Activated T-helper 17 cell treated with anti-CD3 and anti-CD28 coated beads, Interleukin-2, amount 50 U/mL, for 72 hours (primary cell): ENCODE data around the gene MED23. TPM values are rescaled to one million over a fixed set of nuclear protein-coding genes. Genes with fewer than 3 reads are reported as not detected.
"Not testable (repeated sequence)": the region's sequence is repeated elsewhere in the genome, so short reads cannot be mapped to it uniquely, and the experiment has no call there.

Source experiments
- ATAC-seq: fragments of 150-1000 bp; cut with Tn5 transposase; replicated peaks from 2 replicates; pipeline ENCODE4 v1.10.0; 2021; ENCODE audit warnings: mild to moderate bottlenecking, moderate library complexity
- H3K27ac Mint-ChIP-seq: one replicate; pipeline ENCODE4 v1.8.0; 2022; ENCODE audit warnings: mixed read lengths
- H3K27me3 Mint-ChIP-seq: one replicate; pipeline ENCODE4 v1.8.0; 2022; ENCODE audit warnings: mixed read lengths
- H3K36me3 Mint-ChIP-seq: one replicate; pipeline ENCODE4 v1.8.0; 2022; ENCODE audit warnings: low read depth, mild to moderate bottlenecking, mixed read lengths
- H3K4me1 Mint-ChIP-seq: one replicate; pipeline ENCODE4 v1.8.0; 2022; ENCODE audit warnings: mixed read lengths
- H3K4me3 Mint-ChIP-seq: one replicate; pipeline ENCODE4 v1.8.0; 2022; ENCODE audit warnings: mild to moderate bottlenecking, mixed read lengths
- H3K9me3 Mint-ChIP-seq: one replicate; pipeline ENCODE4 v1.8.0; 2022; ENCODE audit warnings: mixed read lengths
- total RNA-seq, 2 donors: library from RNA; stranded (reverse); gene quantifications; one replicate each; pipeline ENCODE4 v1.2.3, GENCODE V29; 2022

The MED23 gene
- total RNA-seq, 2 donors from 2014 or later: 24.1 to 24.2 TPM

DNA sequence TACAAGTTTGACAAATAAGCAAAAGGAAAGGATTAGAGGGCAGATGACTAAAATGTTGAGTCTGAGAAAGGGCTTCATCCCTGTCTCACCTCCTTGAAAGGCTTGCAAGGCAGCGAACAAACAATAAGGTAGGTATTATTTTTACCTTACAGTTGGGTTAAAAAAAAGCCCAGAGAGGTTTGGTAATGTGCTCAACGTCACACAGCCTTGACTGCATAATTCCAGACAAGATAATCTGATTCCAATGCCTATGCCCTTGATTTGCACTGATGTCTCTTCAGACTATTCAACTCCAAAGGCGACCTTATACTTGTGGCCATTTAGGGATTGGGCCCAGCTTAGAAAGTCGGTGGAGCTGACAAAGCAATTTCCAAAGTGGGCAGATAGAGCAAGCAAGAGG is 53.4 kb downstream of the MED23 start:
- Mint-ChIP-seq H3K36me3 (peaks cover 48% of the 10 kb centered on the region), H3K27me3 (no peaks in the 10 kb centered on the region), H3K27ac (no peak overlapping the region), H3K4me1 (no peaks in the 10 kb centered on the region), H3K9me3 (no peaks in the 10 kb centered on the region), H3K4me3 (no peak overlapping the region)
- no peak for ATAC-seq

DNA sequence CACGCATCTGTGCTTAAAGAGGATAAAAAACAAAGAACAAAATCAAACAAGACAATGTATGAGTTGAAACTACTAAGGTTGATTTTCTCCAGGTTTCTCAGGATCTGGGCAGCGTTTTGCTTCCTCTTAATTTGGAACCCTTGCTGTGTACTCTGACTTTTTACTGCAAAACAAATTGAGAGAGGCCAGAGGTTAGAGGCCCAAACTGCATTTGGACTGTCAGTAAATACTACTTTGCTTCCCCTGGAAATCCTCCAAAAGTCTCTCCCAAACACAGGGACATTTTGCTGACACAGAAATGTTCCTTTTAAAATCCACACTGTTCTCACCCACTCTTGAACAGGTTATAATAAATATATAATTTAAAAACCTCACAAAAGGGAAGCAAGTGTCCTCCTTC is 53.9 kb downstream of the MED23 start:
- H3K4me1 Mint-ChIP-seq: no peaks in the 10 kb centered on the region
- H3K4me3 Mint-ChIP-seq: no peak overlapping the region
- H3K9me3 Mint-ChIP-seq: no peaks in the 10 kb centered on the region
- peaks cover 43% of the 10 kb centered on the region for H3K36me3 Mint-ChIP-seq
- no peak overlapping the region for H3K27ac Mint-ChIP-seq
- no peaks in the 10 kb centered on the region for H3K27me3 Mint-ChIP-seq
- ATAC-seq: no peak

- ATAC-seq: no peak
- H3K36me3 Mint-ChIP-seq: peaks cover 32% of the 10 kb centered on the region
- H3K4me1 Mint-ChIP-seq: no peaks in the 10 kb centered on the region
- H3K4me3 Mint-ChIP-seq: no peak within 1 kb of the TSS
- H3K27ac Mint-ChIP-seq: no peak within 1 kb of the TSS
- no peaks in the 10 kb centered on the region for H3K9me3 Mint-ChIP-seq
- H3K27me3 Mint-ChIP-seq: no peaks in the 10 kb centered on the region
These were observed 55.2 kb downstream of the MED23 start, which contains the start of gene ARG1 for GRCh38 chr6:131572686-131573415. ARG1 (plus strand) TSS chr6:131573226; CDS start chr6:131573283, 57 bp downstream.

GRCh38 chr6:131568726-131569125 is 59.3 kb downstream of the MED23 start:
- peaks cover 11% of the 10 kb centered on the region for H3K36me3 Mint-ChIP-seq
- no peaks in the 10 kb centered on the region for H3K4me1 Mint-ChIP-seq
- H3K27me3 Mint-ChIP-seq: no peaks in the 10 kb centered on the region
- no peaks in the 10 kb centered on the region for H3K9me3 Mint-ChIP-seq
- no peak overlapping the region for H3K4me3 Mint-ChIP-seq
- H3K27ac Mint-ChIP-seq: no peak overlapping the region
- no peak for ATAC-seq

DNA sequence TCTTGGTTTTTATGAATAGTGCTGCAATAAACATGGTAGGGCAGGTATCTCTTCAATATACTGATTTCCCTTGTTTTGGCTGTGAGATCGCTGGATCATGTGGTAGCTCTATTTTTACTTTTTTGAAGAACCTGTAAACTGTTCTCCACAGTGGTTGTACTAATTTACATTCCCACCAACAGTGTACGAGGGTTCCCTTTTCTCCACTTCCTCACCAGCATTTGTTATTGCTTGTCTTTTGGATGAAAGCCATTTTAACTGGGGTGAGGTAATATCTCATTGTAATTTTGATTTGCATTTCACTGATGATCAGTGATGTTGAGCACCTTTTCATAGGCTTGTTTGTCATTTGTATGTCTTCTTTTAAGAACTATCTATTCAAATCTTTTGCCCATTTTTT is 63.0 kb downstream of the MED23 start:
- H3K27me3 Mint-ChIP-seq: no peaks in the 10 kb centered on the region
- H3K4me3 Mint-ChIP-seq: no peak overlapping the region
- H3K4me1 Mint-ChIP-seq: no peaks in the 10 kb centered on the region
- H3K27ac Mint-ChIP-seq: no peak overlapping the region
- H3K36me3 Mint-ChIP-seq: no peaks in the 10 kb centered on the region
- H3K9me3 Mint-ChIP-seq: no peaks in the 10 kb centered on the region
- ATAC-seq: no peak

- H3K9me3 Mint-ChIP-seq: no peaks in the 10 kb centered on the region
- ATAC-seq: no peak
- no peaks in the 10 kb centered on the region for H3K27me3 Mint-ChIP-seq
- H3K27ac Mint-ChIP-seq: no peak overlapping the region
- H3K4me1 Mint-ChIP-seq: no peaks in the 10 kb centered on the region
- no peak overlapping the region for H3K4me3 Mint-ChIP-seq
- H3K36me3 Mint-ChIP-seq: no peaks in the 10 kb centered on the region
These were observed 65.9 kb downstream of the MED23 start for GRCh38 chr6:131561925-131562707.

- Mint-ChIP-seq H3K36me3 (no peaks in the 10 kb centered on the region), H3K27me3 (no peaks in the 10 kb centered on the region), H3K27ac (no peak overlapping the region), H3K4me3 (no peak overlapping the region), H3K9me3 (no peaks in the 10 kb centered on the region), H3K4me1 (no peaks in the 10 kb centered on the region)
- ATAC-seq: no peak
These were observed 69.1 kb downstream of the MED23 start for GRCh38 chr6:131558922-131559321.

GRCh38 chr6:131555992-131556391 is 72.0 kb downstream of the MED23 start:
- Mint-ChIP-seq H3K4me1 (no peaks in the 10 kb centered on the region), H3K4me3 (no peak overlapping the region), H3K36me3 (no peaks in the 10 kb centered on the region), H3K9me3 (no peaks in the 10 kb centered on the region), H3K27me3 (no peaks in the 10 kb centered on the region), H3K27ac (no peak overlapping the region)
- ATAC-seq: no peak

DNA sequence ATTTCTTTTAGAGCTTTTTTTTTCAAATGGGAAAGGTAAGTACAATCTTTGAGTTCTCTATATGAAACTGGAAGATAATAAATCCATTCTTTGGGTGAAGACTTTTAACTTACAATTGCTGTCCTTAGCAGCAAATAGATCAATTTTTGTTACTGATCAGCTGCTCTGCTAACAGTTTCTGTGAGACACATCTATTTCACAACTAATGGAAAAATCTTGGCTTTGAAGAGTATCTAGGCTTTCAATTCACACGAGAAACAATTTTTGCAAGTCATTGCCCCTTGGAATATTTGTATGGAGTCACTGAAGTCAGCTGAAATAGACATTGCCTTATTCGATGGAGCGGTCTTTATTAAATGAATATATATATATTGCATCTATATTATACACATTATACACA is 75.5 kb downstream of the MED23 start:
- H3K9me3 Mint-ChIP-seq: no peaks in the 10 kb centered on the region
- no peak overlapping the region for H3K27ac Mint-ChIP-seq
- no peak for ATAC-seq
- no peak overlapping the region for H3K4me3 Mint-ChIP-seq
- H3K36me3 Mint-ChIP-seq: no peaks in the 10 kb centered on the region
- H3K4me1 Mint-ChIP-seq: no peaks in the 10 kb centered on the region
- no peaks in the 10 kb centered on the region for H3K27me3 Mint-ChIP-seq

GRCh38 chr6:131551902-131552301 is 76.1 kb downstream of the MED23 start:
- H3K36me3 Mint-ChIP-seq: no peaks in the 10 kb centered on the region
- H3K9me3 Mint-ChIP-seq: no peaks in the 10 kb centered on the region
- H3K4me1 Mint-ChIP-seq: no peaks in the 10 kb centered on the region
- ATAC-seq: no peak
- no peak overlapping the region for H3K27ac Mint-ChIP-seq
- H3K4me3 Mint-ChIP-seq: no peak overlapping the region
- no peaks in the 10 kb centered on the region for H3K27me3 Mint-ChIP-seq

DNA sequence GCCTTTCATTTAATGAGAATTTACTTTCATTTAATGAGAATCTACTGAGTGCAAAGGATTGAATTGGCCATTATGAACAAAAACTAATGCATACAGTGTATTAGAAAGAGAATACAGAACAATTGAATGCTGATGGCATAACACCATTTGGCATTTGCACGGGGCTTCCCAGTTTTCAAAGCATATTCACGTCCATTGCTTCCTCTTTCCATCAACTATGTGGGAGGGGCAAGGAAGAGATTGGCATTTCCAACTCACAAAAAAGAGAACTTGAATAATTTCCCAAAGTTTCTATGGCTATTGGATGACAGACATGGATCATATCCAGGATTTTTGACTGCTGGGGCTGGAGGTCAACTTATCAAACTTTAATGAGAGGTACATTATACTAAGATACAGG is 78.2 kb downstream of the MED23 start:
- no peak for ATAC-seq
- no peaks in the 10 kb centered on the region for H3K4me1 Mint-ChIP-seq
- no peaks in the 10 kb centered on the region for H3K9me3 Mint-ChIP-seq
- H3K36me3 Mint-ChIP-seq: no peaks in the 10 kb centered on the region
- no peak overlapping the region for H3K27ac Mint-ChIP-seq
- no peak overlapping the region for H3K4me3 Mint-ChIP-seq
- no peaks in the 10 kb centered on the region for H3K27me3 Mint-ChIP-seq

DNA sequence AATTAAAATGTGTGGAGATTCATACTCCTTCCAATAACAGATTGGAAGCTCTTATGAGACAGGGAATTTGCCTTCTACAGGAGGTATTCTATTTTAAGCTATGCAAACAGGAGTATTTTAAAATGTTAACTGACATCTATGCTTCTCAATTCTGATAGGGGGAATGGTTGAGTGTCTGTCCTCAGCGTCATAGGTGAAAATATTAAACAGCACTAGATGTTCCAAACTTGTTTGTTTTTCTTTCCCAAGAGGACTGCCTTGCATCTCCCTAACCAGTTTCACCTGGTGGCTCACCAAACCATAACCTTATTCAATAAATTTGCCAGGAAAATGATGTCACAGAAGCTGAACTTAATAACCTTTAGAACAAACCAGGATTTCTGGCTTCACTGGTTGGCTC is 79.6 kb downstream of the MED23 start:
- Mint-ChIP-seq H3K4me3 (no peak overlapping the region), H3K36me3 (no peaks in the 10 kb centered on the region), H3K27ac (no peak overlapping the region), H3K27me3 (no peaks in the 10 kb centered on the region), H3K4me1 (no peaks in the 10 kb centered on the region), H3K9me3 (no peaks in the 10 kb centered on the region)
- ATAC-seq: no peak

- Mint-ChIP-seq H3K4me1 (no peaks in the 10 kb centered on the region), H3K9me3 (no peaks in the 10 kb centered on the region), H3K4me3 (no peak overlapping the region), H3K36me3 (no peaks in the 10 kb centered on the region), H3K27ac (no peak overlapping the region), H3K27me3 (no peaks in the 10 kb centered on the region)
- no peak for ATAC-seq
These were observed 80.6 kb downstream of the MED23 start for GRCh38 chr6:131547488-131547887.

GRCh38 chr6:131545317-131545716 is 82.7 kb downstream of the MED23 start:
- Mint-ChIP-seq H3K4me3 (no peak overlapping the region), H3K27ac (no peak overlapping the region), H3K9me3 (no peaks in the 10 kb centered on the region), H3K36me3 (no peaks in the 10 kb centered on the region), H3K4me1 (no peaks in the 10 kb centered on the region), H3K27me3 (no peaks in the 10 kb centered on the region)
- ATAC-seq: no peak

- not testable (repeated sequence) for ATAC-seq, H3K9me3 Mint-ChIP-seq
These were observed 89.4 kb downstream of the MED23 start for GRCh38 chr6:131538615-131539014.

More at GRCh38 chr6:131538615-131539014, 89.4 kb downstream of the MED23 start:
- not testable (repeated sequence) for H3K4me1 Mint-ChIP-seq, H3K27me3 Mint-ChIP-seq, H3K27ac Mint-ChIP-seq, H3K36me3 Mint-ChIP-seq, H3K4me3 Mint-ChIP-seq
